Upper lobe of left lung (tissue), 6 donors: ENCODE measurements around the gene ZBTB38. TPM values are rescaled to one million over a fixed set of nuclear protein-coding genes. Genes with fewer than 3 reads are reported as not detected.

Experiments
- ATAC-seq, 2 donors: fragments of 200-7000 bp; cut with Tn5 transposase; one replicate each; pipeline ENCODE4 v1.9.1; 2022; ENCODE audit warnings: mild to moderate bottlenecking in 2 of 2, moderate library complexity in 2 of 2; ENCODE audit not compliant: low FRiP score in 2 of 2
- DNase-seq, 2 donors: peaks; one replicate each; pipeline ENCODE4 v3.0.0-alpha.2; 2019 to 2020
- H3K27ac ChIP-seq, 4 donors: fragments of 200-600 bp; sonication (generic); one replicate each; pipeline ENCODE4 v1.5.1; 2016 to 2019
- H3K27me3 ChIP-seq, 4 donors: fragments of 200-600 bp; sonication (generic); one replicate each; pipeline ENCODE4 v1.5.1; 2017 to 2019
- H3K36me3 ChIP-seq, 4 donors: fragments of 200-600 bp; sonication (generic); one replicate each; pipeline ENCODE4 v1.5.1; 2016 to 2019
- H3K4me1 ChIP-seq, 4 donors: fragments of 200-600 bp; sonication (generic); one replicate each; pipeline ENCODE4 v1.5.1; 2018 to 2019
- H3K4me3 ChIP-seq, 4 donors: fragments of 200-600 bp; sonication (generic); one replicate each; pipeline ENCODE4 v1.5.1; 2017 to 2019; ENCODE audit warnings: mild to moderate bottlenecking in 2 of 4, moderate library complexity in 1 of 4
- H3K9me3 ChIP-seq, 4 donors: fragments of 200-600 bp; sonication (generic); one replicate each; pipeline ENCODE4 v1.5.1; 2018 to 2019
- EP300 ChIP-seq, 4 donors: sonication (generic); formaldehyde crosslinking; IDR thresholded peaks; one replicate each; pipeline ENCODE4 v1.5.1; 2017; ENCODE audit warnings: antibody characterized with exemption in 4 of 4, control low read depth in 2 of 4
- POLR2A ChIP-seq, 4 donors: fragments of 450-650 bp; IDR thresholded peaks; one replicate each; pipeline ENCODE4 v1.5.1; 2016 to 2017; ENCODE audit warnings: antibody characterized with exemption in 4 of 4, mild to moderate bottlenecking in 2 of 4
- POLR2AphosphoS5 ChIP-seq, 2 donors: sonication (generic); formaldehyde crosslinking; IDR thresholded peaks; one replicate each; pipeline ENCODE4 v1.5.1; 2017; ENCODE audit warnings: antibody characterized with exemption in 2 of 2
- WGBS, 2 donors: methylation state at CpG; one replicate each; pipeline ENCODE4 v1.1.5; 2017 to 2018; 5-methylcytosine and 5-hydroxymethylcytosine counted together
- total RNA-seq, 6 donors: library from RNA; depleted of rRNA in 4 of 6; stranded (reverse); fragments of >200 nt in 4 of 6; gene quantifications; one replicate each; pipeline versions ENCODE4 v1.1.0 to v1.2.1, GENCODE V29; 2016 to 2021
- TF ChIP-seq, protein P1 (sequence below), 6 experiments: fragments of 450-650 bp in 4 of 6; fragments of 200-600 bp in 2 of 6; sonication (generic) in 2 of 6; IDR thresholded peaks; one replicate each; pipeline ENCODE4 v1.5.1; 2016 to 2019; ENCODE audit warnings: antibody characterized with exemption in 6 of 6
- donor health status: DM: no; HTN: no; CAD: no; lungs with moderate emphysema.
- donor health status: DM: no; HTN: yes; CAD: no; lungs with severe emphysema.

The ZBTB38 gene
- total RNA-seq, 6 donors from 2014 or later = 80.2 to 146 (median 91.8) TPM

DNA sequence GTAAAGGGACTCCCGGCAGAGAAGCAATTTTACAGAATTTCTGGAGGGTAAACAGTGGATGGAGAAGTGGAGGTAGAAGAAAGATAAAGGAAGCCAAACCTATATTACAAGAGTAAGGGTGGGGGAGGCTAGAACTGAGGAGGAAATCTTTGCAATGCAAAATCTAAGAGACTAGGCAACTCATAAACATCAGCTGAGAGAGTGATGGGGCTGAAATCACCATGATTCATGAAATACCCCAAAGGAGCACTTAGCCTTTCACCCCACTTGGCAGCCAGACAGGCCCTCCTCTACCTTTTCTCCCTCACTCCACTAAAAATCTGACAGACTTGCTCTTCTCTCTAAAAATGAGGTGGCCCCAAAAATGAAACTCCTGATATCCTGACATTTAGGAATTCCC, 19.5 kb upstream of the ZBTB38 start:
- no peaks in the 10 kb centered on the region for H3K4me1 ChIP-seq
- H3K9me3 ChIP-seq = no peaks in the 10 kb centered on the region
- DNase-seq (no peak), ATAC-seq (no peak)
- no peaks in the 10 kb centered on the region for H3K36me3 ChIP-seq
- no peak overlapping the region for H3K4me3 ChIP-seq
- no peak overlapping the region for H3K27ac ChIP-seq
- WGBS, 2 donors = 77 to 78% methylated on average over 1 of the region's 1 CpG
- TF ChIP-seq POLR2A (IDR thresholded peaks at IDR 0.05) = no peak
- no peak for TF ChIP-seq POLR2AphosphoS5 (IDR thresholded peaks at IDR 0.05)
- TF ChIP-seq, protein P1, sequence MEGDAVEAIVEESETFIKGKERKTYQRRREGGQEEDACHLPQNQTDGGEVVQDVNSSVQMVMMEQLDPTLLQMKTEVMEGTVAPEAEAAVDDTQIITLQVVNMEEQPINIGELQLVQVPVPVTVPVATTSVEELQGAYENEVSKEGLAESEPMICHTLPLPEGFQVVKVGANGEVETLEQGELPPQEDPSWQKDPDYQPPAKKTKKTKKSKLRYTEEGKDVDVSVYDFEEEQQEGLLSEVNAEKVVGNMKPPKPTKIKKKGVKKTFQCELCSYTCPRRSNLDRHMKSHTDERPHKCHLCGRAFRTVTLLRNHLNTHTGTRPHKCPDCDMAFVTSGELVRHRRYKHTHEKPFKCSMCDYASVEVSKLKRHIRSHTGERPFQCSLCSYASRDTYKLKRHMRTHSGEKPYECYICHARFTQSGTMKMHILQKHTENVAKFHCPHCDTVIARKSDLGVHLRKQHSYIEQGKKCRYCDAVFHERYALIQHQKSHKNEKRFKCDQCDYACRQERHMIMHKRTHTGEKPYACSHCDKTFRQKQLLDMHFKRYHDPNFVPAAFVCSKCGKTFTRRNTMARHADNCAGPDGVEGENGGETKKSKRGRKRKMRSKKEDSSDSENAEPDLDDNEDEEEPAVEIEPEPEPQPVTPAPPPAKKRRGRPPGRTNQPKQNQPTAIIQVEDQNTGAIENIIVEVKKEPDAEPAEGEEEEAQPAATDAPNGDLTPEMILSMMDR (IDR thresholded peaks at IDR 0.05) = no peak
- TF ChIP-seq EP300 (IDR thresholded peaks at IDR 0.05) = no peak
- H3K27me3 ChIP-seq = no peaks in the 10 kb centered on the region

DNA sequence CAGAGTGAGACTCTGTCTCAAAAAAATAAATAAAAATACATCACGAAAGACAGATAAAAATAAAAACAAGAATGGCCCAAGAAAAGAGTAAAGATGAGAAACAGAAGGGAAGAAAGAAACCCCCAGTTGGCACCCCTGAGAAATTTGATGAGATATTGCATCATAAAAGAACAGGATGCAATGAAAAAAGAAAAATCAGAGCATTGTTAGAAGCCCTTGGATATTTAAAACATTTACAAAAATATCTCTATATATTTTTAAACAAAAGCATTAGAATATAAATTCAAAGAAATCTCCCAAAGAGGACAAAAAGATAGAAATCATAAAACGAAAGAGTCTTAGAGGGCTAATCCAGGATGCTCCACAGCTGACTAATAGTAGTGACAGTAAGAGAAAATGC, 18.6 kb upstream of the ZBTB38 start:
- TF ChIP-seq POLR2A (IDR thresholded peaks at IDR 0.05) = no peak
- TF ChIP-seq, protein P1 (IDR thresholded peaks at IDR 0.05) = no peak
- TF ChIP-seq EP300 (IDR thresholded peaks at IDR 0.05) = no peak
- no peak for TF ChIP-seq POLR2AphosphoS5 (IDR thresholded peaks at IDR 0.05)
- Histone ChIP-seq H3K9me3 (no peaks in the 10 kb centered on the region), H3K27ac (no peak overlapping the region), H3K36me3 (no peaks in the 10 kb centered on the region), H3K4me1 (no peaks in the 10 kb centered on the region), H3K4me3 (no peak overlapping the region), H3K27me3 (no peaks in the 10 kb centered on the region)
- ATAC-seq = no peak
- 89 to 93% methylated on average over 2 of the region's 2 CpGs for WGBS, 2 donors
- no peak for DNase-seq

DNA sequence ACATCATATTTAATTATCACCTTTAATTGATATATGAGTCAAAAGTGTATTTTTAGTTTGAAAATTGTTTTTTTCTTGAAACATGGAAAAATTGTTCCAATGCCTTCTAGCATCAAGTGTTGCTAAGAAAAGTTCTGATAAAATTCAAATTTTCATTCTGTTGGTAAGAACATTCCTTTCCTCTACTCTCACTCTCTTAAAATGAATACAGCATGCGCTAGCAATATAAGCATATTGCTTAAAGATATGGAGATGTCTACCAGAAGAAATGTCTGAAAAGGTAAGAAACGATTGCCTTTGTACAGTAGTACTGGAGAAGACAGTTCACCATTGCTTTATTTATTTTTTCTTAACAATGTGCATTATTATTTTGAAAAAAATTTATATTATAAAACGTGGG, 17.6 kb upstream of the ZBTB38 start:
- DNase-seq (no peak), ATAC-seq (no peak)
- H3K36me3 ChIP-seq = no peaks in the 10 kb centered on the region
- no peak overlapping the region for H3K27ac ChIP-seq
- H3K4me3 ChIP-seq = no peak overlapping the region
- no peaks in the 10 kb centered on the region for H3K9me3 ChIP-seq
- no peaks in the 10 kb centered on the region for H3K27me3 ChIP-seq
- TF ChIP-seq POLR2A (IDR thresholded peaks at IDR 0.05) (no peak), EP300 (IDR thresholded peaks at IDR 0.05) (no peak), POLR2AphosphoS5 (IDR thresholded peaks at IDR 0.05) (no peak)
- TF ChIP-seq, protein P1 (IDR thresholded peaks at IDR 0.05) = no peak
- no peaks in the 10 kb centered on the region for H3K4me1 ChIP-seq
- 82 to 86% methylated on average over 3 of the region's 3 CpGs for WGBS, 2 donors

DNA sequence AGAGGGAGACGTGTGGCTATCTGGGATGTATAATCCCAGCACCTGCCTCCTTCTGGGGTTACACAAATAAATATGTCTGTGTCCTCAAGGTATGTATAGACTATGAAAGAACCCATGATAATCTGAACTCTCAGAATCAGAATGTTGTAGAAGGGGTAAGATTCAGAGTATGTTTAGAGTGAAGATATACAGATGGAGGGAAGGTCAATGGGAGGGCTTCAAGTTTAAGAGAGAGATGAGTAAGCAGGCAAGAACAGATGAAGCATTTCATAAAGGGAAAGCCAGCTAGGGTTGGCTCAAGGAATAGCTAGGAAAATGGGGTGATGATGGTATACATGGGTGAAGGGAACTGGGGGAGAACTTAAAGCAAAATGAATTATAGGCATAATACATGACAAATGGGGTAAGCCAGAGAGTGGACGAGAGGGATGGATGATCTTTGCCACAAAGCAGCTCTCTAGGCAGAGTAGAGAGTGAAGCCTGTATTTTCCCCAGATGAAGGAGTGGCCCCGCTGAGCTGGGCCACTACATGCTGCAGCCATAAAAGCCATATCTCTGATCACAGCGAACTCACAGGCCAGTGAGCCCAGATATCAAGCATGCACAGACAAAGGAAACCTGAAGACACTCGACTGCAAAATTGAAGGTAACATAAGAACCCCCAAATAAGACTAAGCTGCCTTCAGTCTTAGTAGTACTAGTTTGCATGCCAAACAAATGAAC, 15.9 kb upstream of the ZBTB38 start:
- 88 to 91% methylated on average over 5 of the region's 5 CpGs for WGBS, 2 donors
- no peak overlapping the region for H3K27ac ChIP-seq
- no peak for DNase-seq
- no peak for ATAC-seq
- no peaks in the 10 kb centered on the region for H3K27me3 ChIP-seq
- H3K4me1 ChIP-seq = no peaks in the 10 kb centered on the region
- H3K9me3 ChIP-seq = no peaks in the 10 kb centered on the region
- TF ChIP-seq EP300 (IDR thresholded peaks at IDR 0.05) (no peak), POLR2A (IDR thresholded peaks at IDR 0.05) (no peak), POLR2AphosphoS5 (IDR thresholded peaks at IDR 0.05) (no peak)
- TF ChIP-seq, protein P1 (IDR thresholded peaks at IDR 0.05) = no peak
- no peaks in the 10 kb centered on the region for H3K36me3 ChIP-seq
- H3K4me3 ChIP-seq = no peak overlapping the region
